GM19240 (cell line): ENCODE data around the gene CDC45.

Experiments used
- DNase-seq: peaks from one replicate; pipeline ENCODE4 v3.0.0; 2011; ENCODE audit warnings: low spot score; ENCODE audit not compliant: insufficient read length

The CDC45 gene

GRCh38 chr22:19494001-19494560, 14.4 kb downstream of the CDC45 start:
- no peak for DNase-seq

GRCh38 chr22:19494676-19495173, 15.0 kb downstream of the CDC45 start:
- no peak for DNase-seq

DNA sequence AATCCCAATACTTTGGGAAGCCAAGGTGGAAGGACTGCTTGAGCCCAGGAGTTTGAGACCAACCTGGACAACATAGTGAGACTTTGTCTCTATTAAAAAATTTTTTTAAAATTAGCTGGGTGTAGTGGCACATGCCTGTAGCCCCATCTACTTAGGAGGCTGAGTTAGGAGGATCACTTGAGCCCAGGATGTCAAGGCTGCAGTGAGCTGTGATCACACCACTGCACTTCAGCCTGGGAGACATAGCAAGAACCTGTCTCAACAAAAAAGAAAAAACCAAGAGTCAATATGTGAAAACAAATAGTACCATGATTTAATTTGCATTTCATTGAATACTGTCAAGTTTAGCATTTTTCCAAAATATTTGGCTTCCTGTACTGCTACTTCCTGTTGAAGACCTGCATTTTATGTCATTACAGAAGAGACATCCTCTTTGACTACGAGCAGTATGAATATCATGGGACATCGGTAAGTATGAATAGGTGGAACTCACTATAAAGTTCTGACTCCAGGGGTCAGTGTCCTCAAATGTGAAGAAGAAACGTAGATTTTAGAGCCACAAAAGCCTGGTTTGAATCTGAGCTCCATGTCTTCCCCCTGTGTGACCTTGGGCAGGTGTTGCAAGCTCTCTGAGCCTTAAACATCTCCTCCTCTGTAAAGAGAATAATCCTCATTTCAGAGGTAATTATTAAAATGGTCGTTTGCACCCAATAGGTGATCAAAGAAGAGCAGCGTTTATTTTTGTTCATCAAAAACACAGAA, 16.0 kb downstream of the CDC45 start:
- DNase-seq = no peak

- DNase-seq = no peak
Measured at GRCh38 chr22:19496324-19496630, 16.6 kb downstream of the CDC45 start.

DNA sequence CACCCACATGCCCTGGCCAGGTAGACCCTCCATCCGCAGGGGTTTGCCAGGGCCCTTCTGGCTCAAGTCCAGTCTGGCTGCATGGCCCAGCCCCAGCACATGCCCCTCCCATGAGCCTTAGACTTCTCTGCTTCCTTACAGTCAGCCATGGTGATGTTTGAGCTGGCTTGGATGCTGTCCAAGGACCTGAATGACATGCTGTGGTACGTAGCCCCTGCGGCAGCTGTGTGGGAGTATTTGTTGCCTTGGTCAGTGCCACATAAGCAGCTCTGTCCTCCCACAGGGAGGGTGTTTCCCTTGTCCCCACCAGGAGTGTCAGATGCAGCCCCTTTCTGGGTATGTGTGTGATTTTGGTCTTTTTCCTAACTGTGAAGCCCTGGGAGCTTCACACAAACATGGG, 17.5 kb downstream of the CDC45 start:
- DNase-seq = no peak

- DNase-seq = no peak
Measured at GRCh38 chr22:19498154-19498865, 18.6 kb downstream of the CDC45 start.

GRCh38 chr22:19498866-19499190, 19.1 kb downstream of the CDC45 start:
- no peak for DNase-seq

DNA sequence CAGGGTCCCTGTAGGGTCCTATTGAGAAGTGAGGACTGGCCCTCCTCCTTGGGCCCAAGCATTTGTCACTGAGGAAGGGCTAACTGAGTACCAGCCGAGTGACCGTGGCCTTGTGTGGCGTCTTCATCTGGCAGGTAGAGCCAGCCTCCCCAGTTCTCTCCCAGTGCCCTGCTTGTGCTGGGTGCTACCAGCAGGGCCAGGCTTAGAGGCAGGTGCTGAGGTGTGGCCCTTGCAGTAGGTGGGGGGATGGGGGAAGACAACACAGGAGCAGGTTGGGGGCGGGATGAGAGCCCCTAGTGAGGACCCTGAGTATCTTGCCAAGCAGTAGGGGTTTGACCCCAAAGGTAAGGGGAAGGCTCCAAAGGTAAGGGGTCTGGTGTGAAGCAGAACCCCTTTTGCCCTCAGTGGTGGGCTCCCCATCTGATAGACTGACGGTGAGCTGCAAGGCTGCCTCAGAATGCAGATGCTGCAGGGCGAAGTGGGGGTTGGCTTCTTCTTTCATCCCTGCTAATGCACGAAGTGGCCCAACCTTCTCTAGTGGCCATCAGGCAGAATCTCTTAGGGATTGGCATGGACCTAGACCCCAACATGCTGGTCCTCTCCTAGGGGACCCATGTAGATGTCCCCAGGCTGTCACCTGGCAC, 19.6 kb downstream of the CDC45 start:
- no peak for DNase-seq

DNA sequence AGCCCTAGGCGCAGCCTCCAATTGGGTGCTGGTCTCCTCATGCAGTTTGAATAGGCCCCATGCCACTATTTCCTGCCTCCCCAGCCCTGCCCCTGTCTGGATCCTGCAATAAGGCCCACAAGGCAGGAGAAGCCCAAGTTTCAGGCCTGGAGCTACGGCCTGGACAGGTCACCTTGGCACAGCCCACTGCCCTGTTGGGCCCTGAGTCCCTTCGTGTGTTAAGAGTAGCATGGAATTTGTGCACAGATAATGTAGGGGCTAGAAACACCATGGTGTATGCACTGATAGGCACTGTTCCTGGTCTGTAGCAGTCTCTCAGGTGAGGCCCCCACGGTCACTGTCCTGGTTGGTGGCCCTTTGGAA, 20.1 kb downstream of the CDC45 start:
- DNase-seq = no peak

DNA sequence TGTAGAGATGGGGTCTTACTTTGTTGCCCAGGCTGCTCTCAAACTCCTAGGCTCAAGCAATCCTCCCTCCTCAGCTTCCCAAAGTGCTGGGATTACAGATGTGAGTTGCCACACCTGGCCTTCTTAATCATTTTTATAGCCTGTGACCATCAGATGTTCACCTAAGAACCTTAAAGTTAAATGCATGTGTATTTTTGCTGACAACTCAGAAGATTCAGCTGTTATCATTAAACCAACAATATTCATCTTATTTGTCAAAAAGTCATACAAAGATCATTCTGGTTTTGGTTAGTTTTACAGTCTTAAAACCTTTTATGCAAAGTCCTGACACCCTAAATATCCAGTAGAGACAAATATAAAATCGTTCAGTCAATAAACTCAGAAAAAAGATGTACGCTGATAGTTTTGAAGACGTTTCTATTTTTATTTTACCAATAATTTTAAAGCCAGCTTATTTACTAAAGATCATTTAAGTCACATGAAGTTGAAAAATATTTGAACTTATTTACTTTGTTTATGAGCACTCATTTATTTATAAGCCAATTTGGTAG, 22.3 kb downstream of the CDC45 start:
- DNase-seq = no peak

- DNase-seq = no peak
Measured at GRCh38 chr22:19503367-19503766, 23.6 kb downstream of the CDC45 start.

DNA sequence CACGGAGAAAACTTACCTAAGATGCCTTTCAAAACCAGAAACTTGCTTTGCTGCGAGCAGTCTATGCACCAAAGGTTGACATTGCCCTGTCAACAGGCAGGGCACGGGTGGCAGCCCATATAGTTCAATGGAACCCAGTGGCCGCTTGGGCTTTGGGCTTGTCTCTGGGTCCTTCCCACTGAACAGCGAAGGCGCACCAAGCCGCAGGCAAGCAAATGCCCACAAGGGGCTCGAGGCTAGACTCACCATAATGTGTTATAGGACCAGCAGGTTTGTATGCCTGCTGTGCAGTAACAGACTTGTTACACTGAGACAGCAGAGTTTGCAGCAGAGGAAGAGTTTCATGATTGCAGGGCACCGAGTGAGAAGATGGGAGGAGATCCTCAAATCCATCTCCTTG, 24.1 kb downstream of the CDC45 start:
- no peak for DNase-seq

DNA sequence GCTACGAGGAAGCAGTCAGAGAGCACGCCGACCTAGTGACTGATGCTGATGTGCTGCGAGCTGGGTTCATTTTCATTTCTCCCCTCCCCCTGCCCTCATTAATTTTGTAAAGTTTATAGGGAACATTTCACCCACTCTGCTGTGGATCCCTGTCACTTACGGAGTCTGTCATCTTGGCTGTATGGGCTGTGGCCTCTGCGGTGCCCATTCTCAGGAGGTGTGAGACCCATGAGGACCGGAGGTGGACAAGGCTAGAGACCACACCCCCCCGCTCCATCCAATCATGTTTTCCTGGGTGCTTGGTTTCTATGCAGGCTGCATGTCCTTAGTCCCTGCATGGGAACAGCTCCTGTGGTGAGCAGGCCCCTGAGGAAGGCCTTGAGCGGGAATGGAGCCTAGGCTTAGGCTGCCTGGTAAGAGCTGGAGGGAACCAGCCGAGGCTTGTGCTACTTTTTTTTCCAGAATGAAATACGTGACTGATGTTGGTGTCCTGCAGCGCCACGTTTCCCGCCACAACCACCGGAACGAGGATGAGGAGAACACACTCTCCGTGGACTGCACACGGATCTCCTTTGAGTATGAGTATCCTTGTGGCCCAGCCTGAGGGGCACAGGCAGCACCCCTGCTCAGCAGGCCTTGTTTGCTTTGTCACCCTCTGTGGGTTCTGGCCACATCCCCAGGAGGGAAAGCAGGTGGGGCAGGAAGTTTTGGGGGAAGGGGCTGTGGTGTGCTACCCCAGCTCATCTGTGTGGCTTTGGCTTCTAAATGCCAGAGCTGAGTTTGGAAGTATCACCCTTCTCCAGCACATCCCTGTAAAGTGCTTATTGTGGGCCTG, 25.4 kb downstream of the CDC45 start:
- no peak for DNase-seq

DNA sequence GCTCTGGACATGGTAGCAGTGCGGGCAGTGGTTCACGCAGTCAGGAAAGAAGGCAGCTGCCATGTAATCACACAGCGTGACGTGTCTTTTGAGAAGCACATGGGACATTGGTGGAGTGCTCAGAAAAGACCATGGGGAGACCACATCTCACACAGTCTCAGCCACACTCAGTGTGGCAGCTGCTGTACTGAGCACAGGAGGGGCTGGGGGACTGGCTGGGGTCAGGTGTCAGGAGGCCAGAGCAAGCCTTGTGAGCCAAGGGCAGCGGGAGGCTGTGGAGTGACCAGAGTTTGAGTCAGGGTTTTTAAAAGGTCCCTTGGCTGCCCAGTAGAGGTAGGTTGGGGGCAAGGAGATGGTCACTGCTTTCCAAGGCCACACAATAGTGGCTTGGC, 26.0 kb downstream of the CDC45 start:
- DNase-seq = no peak

DNA sequence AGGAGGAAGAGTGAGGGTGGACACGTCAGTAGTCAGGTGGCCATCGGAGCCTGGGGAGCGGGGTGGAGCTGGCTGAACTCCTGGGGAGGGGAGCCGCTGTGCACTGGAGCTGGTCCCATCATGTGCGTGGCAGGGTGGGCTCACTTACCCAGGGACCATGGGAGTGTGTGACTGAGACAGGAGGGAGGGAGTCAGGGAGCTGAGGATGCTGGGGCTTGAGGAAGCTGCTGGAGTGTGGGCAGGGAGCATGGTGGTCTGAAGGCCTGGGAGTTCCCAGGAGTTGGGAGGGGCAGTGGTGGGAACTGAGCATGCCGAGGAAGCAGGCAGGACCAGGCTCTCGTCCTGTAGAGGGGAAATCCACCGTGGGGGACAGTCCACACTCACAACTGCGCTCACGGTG, 26.5 kb downstream of the CDC45 start:
- no peak for DNase-seq

- DNase-seq = no peak
Measured at GRCh38 chr22:19507534-19507861, 27.8 kb downstream of the CDC45 start.

GRCh38 chr22:19508024-19508776, 28.5 kb downstream of the CDC45 start:
- no peak for DNase-seq

DNA sequence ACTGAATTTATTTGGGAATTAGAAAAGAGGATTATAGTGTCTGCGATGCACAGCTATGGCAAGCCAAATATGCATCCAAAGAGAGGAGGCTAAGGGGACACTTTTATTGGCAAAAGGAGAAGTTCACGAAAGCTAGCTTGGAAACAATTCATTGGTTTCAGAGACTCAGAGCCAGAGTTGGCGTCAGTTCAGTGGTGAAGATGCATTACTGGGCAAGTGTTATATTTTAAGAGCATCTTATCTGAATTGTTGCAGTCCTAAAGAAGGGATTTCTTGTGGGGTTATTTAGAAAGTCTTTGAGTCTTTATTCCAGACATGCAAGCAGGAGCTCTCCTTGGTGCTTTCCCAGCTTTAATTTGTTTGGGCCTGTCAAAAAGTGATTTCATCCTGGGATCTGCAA, 29.5 kb downstream of the CDC45 start:
- DNase-seq = no peak

DNA sequence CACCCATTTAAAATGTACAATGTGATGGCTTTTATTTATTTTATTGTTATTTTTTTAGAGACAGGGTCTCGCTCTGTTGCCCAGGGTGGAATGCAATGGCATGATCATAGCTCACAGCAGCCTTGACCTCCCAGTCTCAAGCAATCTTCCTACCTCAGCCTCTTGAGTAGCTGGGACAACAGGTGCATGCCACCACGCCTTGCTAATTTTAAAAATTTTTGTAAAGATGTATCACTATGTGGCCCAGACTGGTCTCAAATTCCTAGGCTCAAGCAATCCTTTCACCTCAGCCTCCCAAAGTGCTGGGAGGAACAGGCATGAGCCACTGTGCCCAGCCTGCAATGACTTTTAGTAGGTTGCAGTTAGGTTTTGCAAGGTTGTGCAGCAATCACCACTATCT, 30.2 kb downstream of the CDC45 start:
- DNase-seq = no peak

GRCh38 chr22:19510919-19511341, 31.2 kb downstream of the CDC45 start:
- no peak for DNase-seq

DNA sequence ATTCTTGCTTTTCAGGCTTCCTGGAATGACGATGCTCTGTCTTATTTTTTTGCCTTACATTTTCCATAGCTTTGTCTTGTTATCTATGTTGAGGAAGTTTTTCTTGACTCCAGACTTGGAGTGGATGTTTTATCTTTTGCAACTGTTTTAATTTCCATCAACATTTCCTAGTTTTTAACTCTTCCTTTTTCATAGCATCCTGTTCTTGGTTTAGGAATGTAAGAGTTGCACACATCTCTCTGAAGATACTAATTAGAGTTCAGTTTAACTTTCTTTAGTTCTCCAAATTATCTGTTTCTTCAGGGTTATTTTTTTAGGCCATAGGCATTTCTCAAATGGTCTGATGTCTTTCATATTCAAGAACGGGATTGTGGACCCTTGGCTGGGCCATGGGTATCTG, 34.1 kb downstream of the CDC45 start:
- no peak for DNase-seq
